Right lobe of liver (tissue), 6 donors: Measurements from ENCODE around the gene ARG2. TPM values are rescaled to one million over a fixed set of nuclear protein-coding genes. Genes with fewer than 3 reads are reported as not detected.

Source experiments
- ATAC-seq, 4 donors: fragments of 200-7000 bp; cut with Tn5 transposase; one replicate each; pipeline ENCODE4 v1.9.1; 2020; ENCODE audit warnings: mild to moderate bottlenecking in 4 of 4, moderate library complexity in 4 of 4
- DNase-seq, 3 donors: peaks; one replicate each; pipeline ENCODE4 v3.0.0-alpha.2; 2020
- H3K27ac ChIP-seq, 3 donors: fragments of 200-600 bp; one replicate each; pipeline ENCODE4 v1.8.0; 2022
- H3K27me3 ChIP-seq, 2 donors: fragments of 200-600 bp; one replicate each; pipeline ENCODE4 v1.8.0; 2022
- H3K36me3 ChIP-seq, 4 donors: fragments of 200-600 bp; sonication (generic) in 1 of 4; one replicate each; pipeline versions ENCODE4 v1.5.1 to v1.8.0; 2017 to 2022; ENCODE audit warnings: control low read depth in 1 of 4
- H3K4me1 ChIP-seq, 4 donors: fragments of 200-600 bp; sonication (generic) in 1 of 4; one replicate each; pipeline versions ENCODE4 v1.5.1 to v1.8.0; 2017 to 2022; ENCODE audit warnings: control low read depth in 1 of 4
- H3K4me3 ChIP-seq, 3 donors: fragments of 200-600 bp; one replicate each; pipeline ENCODE4 v1.8.0; 2022
- H3K9me3 ChIP-seq, 4 donors: fragments of 200-600 bp; sonication (generic) in 1 of 4; one replicate each; pipeline versions ENCODE4 v1.5.1 to v1.8.0; 2017 to 2022; ENCODE audit warnings: control low read depth in 1 of 4
- CTCF ChIP-seq, 4 donors: fragments of 200-600 bp in 3 of 4; fragments of 450-650 bp in 1 of 4; IDR thresholded peaks; one replicate each; pipeline versions ENCODE4 v1.5.1 to v1.8.0; 2016 to 2022; ENCODE audit warnings: antibody characterized with exemption in 4 of 4, mild to moderate bottlenecking in 2 of 4
- POLR2A ChIP-seq: fragments of 450-650 bp; IDR thresholded peaks from one replicate; pipeline ENCODE4 v1.6.1; 2017; ENCODE audit warnings: antibody characterized with exemption, mild to moderate bottlenecking
- WGBS: methylation state at CpG from one replicate; pipeline ENCODE4 v1.1.6; 2018; ENCODE audit warnings: low coverage, low lambda C conversion rate; ENCODE audit not compliant: insufficient coverage; ENCODE audit errors: missing lambda C conversion rate; 5-methylcytosine and 5-hydroxymethylcytosine counted together
- intact Hi-C, 2 donors: fragments of 100-400 bp; cut with DNase I; formaldehyde crosslinking; loops; one replicate each; pipeline versions ENCODE4 v1.11.2 to v1.14.1; 2022
- total RNA-seq, 6 experiments: library from RNA; depleted of rRNA in 2 of 6; stranded (reverse); fragments of >200 nt in 2 of 6; fragmentation: NEBNext Ultra II Directional in 3 of 6; extraction: Animal tissue kit (Norgen Biotek cat#: 25700) in 3 of 6; gene quantifications; one replicate each; pipeline versions ENCODE4 v1.1.0 to v1.2.4, GENCODE V29; 2016 to 2023
- donor health status: DM: no; HTN: yes; CAD: no.
- donor health status: DM: no; HTN: no; CAD: no.
- donor health status: DM: no; HTN: no; CAD: no.
- donor health status: DM: no; HTN: yes; CAD: no.
- donor health status: DM: no; HTN: yes; CAD: no.

The ARG2 gene
- total RNA-seq, 6 experiments from 2014 or later, result 0.92 to 3.3 (median 1.7) TPM; not detected in 1

GRCh38 chr14:67641902-67642749 lies 22.4 kb downstream of the ARG2 start:
- ATAC-seq (no peak), DNase-seq (no peak)
- 80% methylated on average over 4 of the region's 5 CpGs for WGBS
- Histone ChIP-seq H3K27ac (no peak overlapping the region), H3K27me3 (no peaks in the 10 kb centered on the region), H3K9me3 (no peaks in the 10 kb centered on the region), H3K36me3 (peaks cover 0 to 6% (median 0%) of the 10 kb centered on the region in 4 donors), H3K4me1 (no peaks in the 10 kb centered on the region), H3K4me3 (no peak overlapping the region)
- intact Hi-C loops, result no loop called here
- TF ChIP-seq POLR2A (no peak), CTCF (IDR thresholded peaks at IDR 0.05) (no peak)

DNA sequence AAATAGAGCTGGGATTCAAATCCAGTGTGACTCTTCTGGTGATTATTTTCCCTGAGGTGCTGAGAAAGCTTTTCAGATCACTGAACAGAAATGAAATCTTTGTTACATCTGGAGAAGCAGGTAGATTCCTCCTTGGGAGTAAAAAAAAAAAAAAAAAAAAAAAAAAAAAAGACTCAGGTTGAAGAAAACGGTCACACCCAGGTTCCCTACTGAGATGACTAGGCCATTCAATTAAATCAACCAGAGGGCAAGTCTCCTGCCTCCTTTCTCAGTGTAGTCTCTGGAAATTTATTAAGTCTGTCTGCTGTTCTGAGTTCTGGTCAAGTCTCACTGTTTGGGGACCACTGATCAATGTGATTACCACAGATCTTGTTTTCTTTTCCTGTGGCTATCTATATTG lies 24.0 kb downstream of the ARG2 start:
- Histone ChIP-seq H3K27me3 (no peaks in the 10 kb centered on the region), H3K27ac (no peak overlapping the region), H3K36me3 (peaks cover 0 to 11% (median 0%) of the 10 kb centered on the region in 4 donors), H3K9me3 (no peaks in the 10 kb centered on the region), H3K4me1 (no peaks in the 10 kb centered on the region), H3K4me3 (no peak overlapping the region)
- no peak for TF ChIP-seq POLR2A
- no peak for TF ChIP-seq CTCF (IDR thresholded peaks at IDR 0.05)
- ATAC-seq (no peak), DNase-seq (no peak)
- WGBS, result 75% methylated on average over 1 of the region's 1 CpG
- intact Hi-C loops, result no loop called here

- WGBS, result 67% methylated on average over 1 of the region's 2 CpGs
- no peak overlapping the region for H3K27ac ChIP-seq
- TF ChIP-seq CTCF (IDR thresholded peaks at IDR 0.05) (no peak), POLR2A (no peak)
Observed at GRCh38 chr14:67644428-67644827, 24.7 kb downstream of the ARG2 start.

GRCh38 chr14:67645414-67645813 lies 25.7 kb downstream of the ARG2 start:
- no peaks in the 10 kb centered on the region for H3K27me3 ChIP-seq
- DNase-seq (no peak), ATAC-seq (no peak)
- H3K4me1 ChIP-seq, result no peaks in the 10 kb centered on the region
- no peaks in the 10 kb centered on the region for H3K9me3 ChIP-seq
- intact Hi-C loops, result no loop called here
- WGBS, result 83% methylated on average over 2 of the region's 5 CpGs
- no peak overlapping the region for H3K27ac ChIP-seq
- no peak overlapping the region for H3K4me3 ChIP-seq
- H3K36me3 ChIP-seq, result peaks cover 0 to 28% (median 3%) of the 10 kb centered on the region in 4 donors
- TF ChIP-seq POLR2A, result no peak
- TF ChIP-seq CTCF (IDR thresholded peaks at IDR 0.05), result no peak

More at GRCh38 chr14:67644428-67644827, 24.7 kb downstream of the ARG2 start:
- Histone ChIP-seq H3K4me3 (no peak overlapping the region), H3K4me1 (no peaks in the 10 kb centered on the region), H3K36me3 (peaks cover 0 to 18% (median 0%) of the 10 kb centered on the region in 4 donors), H3K27me3 (no peaks in the 10 kb centered on the region), H3K9me3 (no peaks in the 10 kb centered on the region)
- intact Hi-C loops, result no loop called here
- ATAC-seq (no peak), DNase-seq (no peak)
